IMR-90 (cell line): Measurements from ENCODE around the gene RORC. TPM values are rescaled to one million over a fixed set of nuclear protein-coding genes. Genes with fewer than 3 reads are reported as not detected.
A peak's percentile ranks its signal among the peaks of the same experiment; 100 is the strongest.

Experiments used
- ATAC-seq: fragments of 200-7000 bp; cut with Tn5 transposase; 2 replicates; pipeline ENCODE4 v1.9.1; 2020; ENCODE audit warnings: low read depth, mild to moderate bottlenecking, moderate library complexity
- BruUV-seq: library from RNA; stranded (reverse); fragments of 400-500 nt; replicated peaks from 2 replicates; lab custom pipeline; 2021; lab: Mats Ljungman, UMichigan
- CTCF ChIA-PET: fragments of 300-600 bp; formaldehyde crosslinking; extraction: SDS; loops from one replicate; lab custom pipeline; 2021; ENCODE audit warnings: antibody characterized with exemption; lab: Yijun Ruan, JAX
- POLR2A ChIA-PET: fragments of 300-600 bp; sonication (Branson Sonifier 250); formaldehyde crosslinking; loops from one replicate; lab custom pipeline; 2022; ENCODE audit warnings: antibody characterized with exemption; ENCODE audit not compliant: unreplicated experiment; lab: Charles Lee
- DNase-seq: peaks from one replicate; pipeline ENCODE4 v3.0.0; 2013
- H2AFZ ChIP-seq: replicated peaks from 2 replicates; pipeline ENCODE3; 2013; ENCODE audit warnings: low read length, mild to moderate bottlenecking; ENCODE audit not compliant: poor library complexity
- H2AK5ac ChIP-seq: 2 replicates; pipeline ENCODE4 v1.6.1; 2013; ENCODE audit warnings: low read depth, low read length, inconsistent platforms
- H2AK9ac ChIP-seq: replicated peaks from 2 replicates; pipeline ENCODE3; 2013; ENCODE audit warnings: mild to moderate bottlenecking, low read depth, low read length, moderate library complexity; ENCODE audit not compliant: poor library complexity
- H2BK120ac ChIP-seq: 2 replicates; pipeline ENCODE4 v1.6.1; 2013; ENCODE audit warnings: low read depth, low read length, inconsistent platforms
- H2BK15ac ChIP-seq: 3 replicates; pipeline ENCODE4 v1.6.1; 2013; ENCODE audit warnings: low read depth, low read length, inconsistent platforms
- H2BK20ac ChIP-seq: 2 replicates; pipeline ENCODE4 v1.6.1; 2013; ENCODE audit warnings: low read depth, mild to moderate bottlenecking, inconsistent platforms, low read length, moderate library complexity
- H2BK5ac ChIP-seq: 2 replicates; pipeline ENCODE4 v1.6.1; 2013; ENCODE audit warnings: mild to moderate bottlenecking, low read depth, low read length, inconsistent platforms; ENCODE audit not compliant: poor library complexity, severe bottlenecking
- H3K14ac ChIP-seq: replicated peaks from 2 replicates; pipeline ENCODE4 v1.6.1; 2013; ENCODE audit warnings: low read depth, low read length, inconsistent platforms
- H3K18ac ChIP-seq: 2 replicates; pipeline ENCODE4 v1.6.1; 2013; ENCODE audit warnings: low read depth, low read length, control low read depth
- H3K23ac ChIP-seq: 2 replicates; pipeline ENCODE4 v1.6.1; 2013; ENCODE audit warnings: low read depth, low read length, inconsistent platforms
- H3K27ac ChIP-seq: 2 replicates; pipeline ENCODE4 v1.5.1; 2013; ENCODE audit warnings: mild to moderate bottlenecking, control low read depth, low read length; ENCODE audit not compliant: insufficient read depth
- H3K27me3 ChIP-seq: 2 replicates; pipeline ENCODE4 v1.6.1; 2013; ENCODE audit warnings: low read length; ENCODE audit not compliant: control insufficient read depth, insufficient read depth
- H3K36me3 ChIP-seq: 2 replicates; pipeline ENCODE4 v1.6.1; 2013; ENCODE audit warnings: low read length, mixed read lengths; ENCODE audit not compliant: control insufficient read depth, insufficient read depth
- H3K4ac ChIP-seq: 2 replicates; pipeline ENCODE4 v1.6.1; 2013; ENCODE audit warnings: low read depth, low read length, inconsistent platforms
- H3K4me1 ChIP-seq: 2 replicates; pipeline ENCODE4 v1.6.1; 2013; ENCODE audit warnings: low read length, mixed read lengths; ENCODE audit not compliant: control insufficient read depth, insufficient read depth
- H3K4me2 ChIP-seq: 2 replicates; pipeline ENCODE4 v1.6.1; 2013; ENCODE audit warnings: low read depth, mild to moderate bottlenecking, control low read depth, low read length, moderate library complexity
- H3K4me3 ChIP-seq: 2 replicates; pipeline ENCODE4 v1.5.1; 2013; ENCODE audit warnings: low read depth, mild to moderate bottlenecking, control low read depth, low read length, moderate library complexity; ENCODE audit not compliant: insufficient read depth
- H3K56ac ChIP-seq: 2 replicates; pipeline ENCODE4 v1.6.1; 2013; ENCODE audit warnings: low read length, inconsistent platforms; ENCODE audit not compliant: insufficient read depth; ENCODE audit errors: extremely low read depth
- H3K79me1 ChIP-seq, 2 experiments: 2 replicates each; pipeline ENCODE4 v1.6.1; 2013; ENCODE audit warnings: low read length in 2 of 2, inconsistent platforms in 1 of 2, low read depth in 1 of 2
- H3K9ac ChIP-seq: 2 replicates; pipeline ENCODE4 v1.6.1; 2013; ENCODE audit warnings: low read depth, low read length, control low read depth
- H3K9me1 ChIP-seq: 2 replicates; pipeline ENCODE4 v1.6.1; 2013; ENCODE audit warnings: low read length, inconsistent platforms; ENCODE audit not compliant: insufficient read depth
- H3K9me3 ChIP-seq: 2 replicates; pipeline ENCODE4 v1.6.1; 2013; ENCODE audit warnings: low read length; ENCODE audit not compliant: control insufficient read depth, insufficient read depth
- H4K20me1 ChIP-seq: 2 replicates; pipeline ENCODE4 v1.6.1; 2013; ENCODE audit warnings: low read length, inconsistent platforms; ENCODE audit not compliant: insufficient read depth
- H4K5ac ChIP-seq: 2 replicates; pipeline ENCODE4 v1.6.1; 2013; ENCODE audit warnings: mild to moderate bottlenecking, low read depth, low read length, control low read depth
- H4K8ac ChIP-seq, 2 experiments: 2 replicates each; pipeline ENCODE4 v1.6.1; 2013; ENCODE audit warnings: low read depth in 2 of 2, low read length in 2 of 2, control low read depth in 1 of 2, inconsistent platforms in 1 of 2
- H4K91ac ChIP-seq: 2 replicates; pipeline ENCODE4 v1.6.1; 2013; ENCODE audit warnings: low read depth, low read length, inconsistent platforms; ENCODE audit not compliant: insufficient read depth
- MAFK ChIP-seq: IDR thresholded peaks from 2 replicates; pipeline ENCODE4 v1.6.1; 2012; ENCODE audit warnings: low read depth, low read length, improper control_type of control experiment
- POLR2A ChIP-seq: IDR thresholded peaks from 2 replicates; pipeline ENCODE4 v1.6.1; 2012; ENCODE audit warnings: mild to moderate bottlenecking, low read depth, low read length
- dilution Hi-C: fragments of 300-500 bp; cut with HindIII; formaldehyde crosslinking; loops from one replicate; pipeline ENCODE4 v1.14.3; 2018; ENCODE audit warnings: low sequenced_read_pairs; ENCODE audit not compliant: unreplicated experiment
- in situ Hi-C: fragments of 300-500 bp; cut with MboI; formaldehyde crosslinking; loops from 3 replicates; pipeline ENCODE4 v1.14.3; 2019; ENCODE audit warnings: low sequenced_read_pairs, inconsistent platforms, mixed read lengths
- intact Hi-C: fragments of 100-400 bp; cut with micrococcal nuclease; formaldehyde crosslinking; loops from 2 replicates; pipeline ENCODE4 v1.10.0; 2022
- polyA plus RNA-seq, 3 experiments: library from polyadenylated mRNA; depleted of rRNA; stranded (reverse); fragments of >200 nt; gene quantifications; 2 replicates each; pipeline ENCODE4 v1.2.3, GENCODE V29; 2012; ENCODE audit warnings: low replicate concordance in 1 of 3
- total RNA-seq: library from RNA; depleted of rRNA; stranded (reverse); fragments of >200 nt; gene quantifications from 2 replicates; pipeline ENCODE4 v1.2.3, GENCODE V29; 2012

Gene RORC
- total and polyA plus RNA-seq, 2 of the 4 experiments (the other 2 are of a cell fraction) = not detected

- Histone ChIP-seq H3K36me3 (no peaks in the 10 kb centered on the region), H3K4ac (no peak overlapping the region), H3K27me3 (peaks cover 26% of the 10 kb centered on the region), H3K4me2 (no peak overlapping the region), H2AFZ (no peak overlapping the region), H3K27ac (no peak overlapping the region), H3K9me3 (no peaks in the 10 kb centered on the region), H2BK15ac (no peak overlapping the region), H2AK5ac (no peak overlapping the region), H3K79me1 (no peaks in the 10 kb centered on the region), H4K91ac (no peak overlapping the region), H2BK120ac (no peak overlapping the region), H4K20me1 (no peaks in the 10 kb centered on the region), H2BK5ac (no peak overlapping the region), H2BK20ac (no peak overlapping the region), H3K9me1 (0 out of 2 replicates have a peak, but pooled peaks cover 4% of the 10 kb centered on the region), H3K23ac (no peak overlapping the region), H4K5ac (no peak overlapping the region), H3K4me3 (no peak overlapping the region), H3K4me1 (peaks cover 1% of the 10 kb centered on the region; the same call in 1 of the 2 replicates), H3K9ac (no peak overlapping the region), H3K18ac (no peak overlapping the region), H3K56ac (no peak overlapping the region), H4K8ac (no peak overlapping the region), H3K14ac (no peak overlapping the region), H2AK9ac (no peak overlapping the region)
- no peak for ATAC-seq
- ChIA-PET POLR2A (no interaction called here), CTCF (no interaction called here)
- intact Hi-C loops = no loop called here
- dilution Hi-C loops = no loop called here
- BruUV-seq = no TSS peak
- no peak for DNase-seq
- TF ChIP-seq MAFK (peak; percentile 63), POLR2A (no peak)
- in situ Hi-C loops = no loop called here
Observed at GRCh38 chr1:151862604-151863003, 31.0 kb upstream of the RORC start.
